ENCODE measurements around the gene RSPO3. TPM values are rescaled to one million over a fixed set of nuclear protein-coding genes. Genes with fewer than 3 reads are reported as not detected.

The RSPO3 gene
- total RNA-seq, 6 experiments from 2014 or later = 0.75 to 3.6 (median 1.3) TPM

- intact Hi-C loops (cut with DNase I) = no loop called here
- H3K4me3 ChIP-seq = peak overlapping the region; percentile 30 to 50 (median 32)
- DNase-seq = peak in 1 of 3 donors; percentile 42
- ATAC-seq = peak in 1 of 4 donors; percentile 16
- 0% methylated on average over 17 of the region's 37 CpGs for WGBS (ENCODE audit: insufficient coverage, low coverage, low lambda C conversion rate, missing lambda C conversion rate)
- H3K9me3 ChIP-seq = no peaks in the 10 kb centered on the region
- TF ChIP-seq CTCF (IDR thresholded peaks at IDR 0.05) (no peak), POLR2A (IDR thresholded peaks at IDR 0.05) (no peak)
- no peaks in the 10 kb centered on the region for H3K36me3 ChIP-seq
- peaks cover 0 to 15% (median 0%) of the 10 kb centered on the region in 4 donors for H3K4me1 ChIP-seq
- H3K27ac ChIP-seq = no peak overlapping the region
- H3K27me3 ChIP-seq = peaks cover 0 to 19% of the 10 kb centered on the region in 2 donors
These were observed 1.7 kb downstream of the RSPO3 start for GRCh38 chr6:127120023-127120786.

- peaks cover 0 to 15% (median 0%) of the 10 kb centered on the region in 4 donors for H3K4me1 ChIP-seq
- no peak overlapping the region for H3K27ac ChIP-seq
- H3K9me3 ChIP-seq = no peaks in the 10 kb centered on the region
- H3K27me3 ChIP-seq = peaks cover 0 to 19% of the 10 kb centered on the region in 2 donors
- H3K36me3 ChIP-seq = no peaks in the 10 kb centered on the region
- peak overlapping the region in 2 of 3 donors; percentile 32 to 50 for H3K4me3 ChIP-seq
- ATAC-seq (peak; percentile 62 to 75 (median 72)), DNase-seq (peak; percentile 55 to 71 (median 61))
- TF ChIP-seq POLR2A (IDR thresholded peaks at IDR 0.05) (no peak), CTCF (IDR thresholded peaks at IDR 0.05) (peak; percentile 33 to 51 (median 46))
- WGBS (ENCODE audit: insufficient coverage, low coverage, low lambda C conversion rate, missing lambda C conversion rate) = 3% methylated on average over 23 of the region's 35 CpGs
- intact Hi-C loops (cut with DNase I) = no loop called here
These were observed 2.5 kb downstream of the RSPO3 start for GRCh38 chr6:127120787-127121636.

GRCh38 chr6:127121637-127121960 is 3.1 kb downstream of the RSPO3 start:
- intact Hi-C loops (cut with DNase I) = no loop called here
- ATAC-seq = no peak
- Histone ChIP-seq H3K27me3 (peaks cover 0 to 19% of the 10 kb centered on the region in 2 donors), H3K4me3 (no peak overlapping the region), H3K9me3 (no peaks in the 10 kb centered on the region), H3K36me3 (no peaks in the 10 kb centered on the region), H3K4me1 (peaks cover 0 to 15% (median 0%) of the 10 kb centered on the region in 4 donors), H3K27ac (no peak overlapping the region)
- no peak for TF ChIP-seq CTCF (IDR thresholded peaks at IDR 0.05)
- no peak for TF ChIP-seq POLR2A (IDR thresholded peaks at IDR 0.05)
- DNase-seq = no peak
- 15% methylated on average over 3 of the region's 3 CpGs for WGBS (ENCODE audit: insufficient coverage, low coverage, low lambda C conversion rate, missing lambda C conversion rate)

GRCh38 chr6:127124172-127124571 is 5.7 kb downstream of the RSPO3 start:
- Histone ChIP-seq H3K9me3 (no peaks in the 10 kb centered on the region), H3K4me3 (no peak overlapping the region), H3K27ac (no peak overlapping the region), H3K36me3 (no peaks in the 10 kb centered on the region), H3K4me1 (peaks cover 0 to 12% (median 0%) of the 10 kb centered on the region in 4 donors), H3K27me3 (peaks cover 0 to 17% of the 10 kb centered on the region in 2 donors)
- TF ChIP-seq CTCF (IDR thresholded peaks at IDR 0.05) = no peak
- no peak for TF ChIP-seq POLR2A (IDR thresholded peaks at IDR 0.05)
- intact Hi-C loops (cut with DNase I) = no loop called here
- no peak for ATAC-seq
- DNase-seq = no peak

Data from right lobe of liver (tissue), 6 donors.